ENCODE results near the gene KRT14. TPM values are rescaled to one million over a fixed set of nuclear protein-coding genes. Genes with fewer than 3 reads are reported as not detected.
"Not testable (repeated sequence)": the region's sequence is repeated elsewhere in the genome, so short reads cannot be mapped to it uniquely, and the experiment has no call there.

KRT14 gene
- total RNA-seq, 2 donors from 2014 or later = not detected

DNA sequence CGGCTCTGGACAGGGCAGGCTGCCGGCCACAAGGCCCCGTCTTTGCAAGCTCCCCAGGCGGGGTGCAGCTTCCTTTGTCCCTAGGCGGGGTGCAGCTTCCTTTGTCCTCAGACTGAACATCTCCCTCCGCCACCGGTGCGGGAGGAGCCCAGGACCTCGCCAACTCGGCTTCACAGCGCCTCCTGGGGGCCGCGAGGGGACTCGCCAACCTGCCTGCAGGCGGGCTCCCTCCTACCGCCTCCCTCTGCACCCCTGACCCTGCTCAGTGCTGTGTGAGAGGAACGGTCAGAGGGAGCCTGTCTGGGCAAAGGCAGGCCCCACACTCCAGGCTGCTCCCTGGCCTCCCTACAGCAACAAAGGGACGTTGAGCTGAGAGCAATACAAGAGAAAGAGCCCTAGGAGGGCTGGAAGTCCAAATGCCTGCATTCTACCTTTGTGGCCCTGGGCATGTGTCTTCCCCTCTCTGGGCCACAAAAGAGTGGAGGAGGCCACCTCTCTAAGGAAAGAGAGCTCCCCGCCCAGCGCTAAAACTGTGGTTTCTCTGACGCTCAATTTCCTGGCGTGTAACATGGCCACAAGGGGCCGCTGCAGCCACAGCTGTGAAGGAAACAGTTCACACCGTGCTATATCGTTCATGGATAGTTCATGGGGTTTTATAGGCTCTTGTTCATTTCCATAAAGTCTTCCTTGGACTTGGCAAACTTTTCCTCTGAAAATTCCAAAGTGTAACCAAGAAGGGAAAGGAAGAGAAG is 37.7 kb downstream of the KRT14 start:
- peaks cover 2 to 20% of the 10 kb centered on the region in 2 donors for H3K27me3 Mint-ChIP-seq
- H3K4me3 Mint-ChIP-seq = peak overlapping the region; percentile 47
- no peaks in the 10 kb centered on the region for H3K36me3 Mint-ChIP-seq
- DNase-seq (ENCODE audit: low spot score) (peak; percentile 80), ATAC-seq (peak; percentile 82 to 86)
- H3K9me3 Mint-ChIP-seq = no peaks in the 10 kb centered on the region
- no peak overlapping the region for H3K27ac Mint-ChIP-seq
- H3K4me1 Mint-ChIP-seq (ENCODE audit: low read depth in 2 of 2) = peaks cover 8 to 17% of the 10 kb centered on the region in 2 donors

DNA sequence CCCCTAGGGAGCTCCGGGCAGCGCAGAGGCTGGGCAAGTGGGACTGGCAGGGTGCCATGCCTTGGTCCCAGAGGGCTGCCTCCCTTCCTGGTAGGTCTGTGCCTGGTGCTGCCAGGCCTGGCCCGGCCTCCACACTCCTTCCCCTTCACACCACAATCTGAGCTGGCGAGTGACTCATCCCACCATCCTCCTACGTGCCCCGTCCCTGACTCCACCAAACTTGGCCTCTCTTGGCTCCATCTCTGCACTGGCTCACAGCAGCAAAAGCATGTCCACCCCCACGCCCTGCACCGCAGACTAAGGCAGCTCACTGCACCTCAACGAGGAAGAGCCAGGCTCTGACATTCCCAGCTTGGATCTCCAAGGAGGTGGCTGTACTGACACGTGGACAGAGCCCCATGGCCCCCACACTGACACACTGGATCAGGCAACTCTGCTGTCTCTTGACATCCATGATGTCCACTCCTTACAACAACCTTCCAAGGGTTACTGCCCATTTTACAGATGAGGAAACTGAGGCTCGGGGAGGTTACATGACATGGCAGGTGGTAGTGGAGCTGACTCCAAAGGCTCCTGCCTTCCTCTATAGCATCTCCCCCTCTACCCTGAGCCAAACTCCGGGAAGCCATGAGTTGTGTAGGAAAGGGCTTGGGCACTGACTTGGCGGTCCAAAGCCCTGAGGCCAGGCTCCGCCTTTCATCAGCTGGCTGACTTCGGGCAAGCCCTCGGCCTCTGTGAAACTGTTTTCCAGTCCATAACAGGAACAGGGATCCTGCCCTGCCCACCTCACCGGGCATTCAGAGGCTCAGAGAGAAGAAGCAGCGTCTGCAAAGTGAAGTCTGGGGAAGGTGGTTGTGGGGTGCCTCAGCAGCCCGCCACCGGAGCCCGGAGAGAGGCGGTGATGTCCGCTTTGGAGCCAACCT is 38.5 kb downstream of the KRT14 start:
- peak; percentile 68 for DNase-seq (ENCODE audit: low spot score)
- peak overlapping the region; percentile 47 for H3K4me3 Mint-ChIP-seq
- peak; percentile 74 to 77 for ATAC-seq
- peaks cover 0 to 16% of the 10 kb centered on the region in 2 donors for H3K27me3 Mint-ChIP-seq
- peaks cover 8 to 17% of the 10 kb centered on the region in 2 donors for H3K4me1 Mint-ChIP-seq (ENCODE audit: low read depth in 2 of 2)
- no peak overlapping the region for H3K27ac Mint-ChIP-seq
- no peaks in the 10 kb centered on the region for H3K9me3 Mint-ChIP-seq
- H3K36me3 Mint-ChIP-seq = no peaks in the 10 kb centered on the region

DNA sequence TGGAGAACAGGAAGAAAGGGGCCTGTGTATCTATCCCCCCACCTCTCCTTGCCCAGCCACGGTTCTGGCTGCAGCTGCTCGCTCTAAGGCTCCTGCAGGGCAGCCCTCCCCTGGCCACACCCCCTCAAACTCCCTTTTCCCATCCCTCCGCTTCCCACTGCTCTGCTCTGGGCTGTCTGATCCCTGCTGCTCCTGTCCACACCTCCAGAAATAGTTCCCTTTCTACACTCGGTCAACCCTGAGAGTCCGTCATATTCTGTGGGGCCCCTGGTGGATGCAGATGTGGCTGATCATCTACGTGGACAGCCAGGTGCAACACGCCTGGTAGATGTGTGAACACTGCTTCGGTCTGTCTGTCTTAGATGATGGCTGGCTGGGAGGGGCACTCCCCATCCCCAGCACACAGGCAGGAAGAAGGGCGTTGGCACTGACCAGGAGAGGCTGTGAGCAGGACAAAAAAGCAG is 39.3 kb downstream of the KRT14 start:
- H3K27me3 Mint-ChIP-seq = peaks cover 0 to 14% of the 10 kb centered on the region in 2 donors
- H3K4me1 Mint-ChIP-seq (ENCODE audit: low read depth in 2 of 2) = peaks cover 8 to 14% of the 10 kb centered on the region in 2 donors
- no peak for ATAC-seq
- H3K4me3 Mint-ChIP-seq = no peak overlapping the region
- H3K27ac Mint-ChIP-seq = no peak overlapping the region
- H3K9me3 Mint-ChIP-seq = no peaks in the 10 kb centered on the region
- no peak for DNase-seq (ENCODE audit: low spot score)
- no peaks in the 10 kb centered on the region for H3K36me3 Mint-ChIP-seq

DNA sequence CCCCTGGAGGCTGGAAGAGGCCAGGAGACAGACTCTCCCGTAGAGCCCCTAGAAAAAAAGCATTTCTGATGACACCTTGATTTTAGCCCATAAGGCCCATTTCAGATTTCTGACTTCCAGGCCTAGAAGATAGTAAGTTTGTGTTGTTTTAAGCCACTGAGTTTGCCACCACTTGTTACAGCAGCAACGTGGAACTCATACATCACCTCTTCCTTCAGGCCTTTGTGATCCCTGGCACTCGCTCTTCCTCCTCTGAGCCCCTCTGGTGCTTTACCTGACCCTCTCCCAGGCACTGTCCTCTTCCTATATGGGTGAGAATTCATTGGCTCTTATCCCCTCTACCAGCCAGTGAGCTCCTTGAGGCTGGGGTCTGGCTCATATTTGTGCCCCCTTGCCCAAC is 39.9 kb downstream of the KRT14 start:
- ATAC-seq (no peak), DNase-seq (ENCODE audit: low spot score) (no peak)
- Mint-ChIP-seq H3K36me3 (no peaks in the 10 kb centered on the region), H3K4me3 (no peak overlapping the region), H3K27ac (no peak overlapping the region), H3K27me3 (peaks cover 0 to 14% of the 10 kb centered on the region in 2 donors), H3K9me3 (no peaks in the 10 kb centered on the region), H3K4me1 (ENCODE audit: low read depth in 2 of 2) (peaks cover 8 to 14% of the 10 kb centered on the region in 2 donors)

DNA sequence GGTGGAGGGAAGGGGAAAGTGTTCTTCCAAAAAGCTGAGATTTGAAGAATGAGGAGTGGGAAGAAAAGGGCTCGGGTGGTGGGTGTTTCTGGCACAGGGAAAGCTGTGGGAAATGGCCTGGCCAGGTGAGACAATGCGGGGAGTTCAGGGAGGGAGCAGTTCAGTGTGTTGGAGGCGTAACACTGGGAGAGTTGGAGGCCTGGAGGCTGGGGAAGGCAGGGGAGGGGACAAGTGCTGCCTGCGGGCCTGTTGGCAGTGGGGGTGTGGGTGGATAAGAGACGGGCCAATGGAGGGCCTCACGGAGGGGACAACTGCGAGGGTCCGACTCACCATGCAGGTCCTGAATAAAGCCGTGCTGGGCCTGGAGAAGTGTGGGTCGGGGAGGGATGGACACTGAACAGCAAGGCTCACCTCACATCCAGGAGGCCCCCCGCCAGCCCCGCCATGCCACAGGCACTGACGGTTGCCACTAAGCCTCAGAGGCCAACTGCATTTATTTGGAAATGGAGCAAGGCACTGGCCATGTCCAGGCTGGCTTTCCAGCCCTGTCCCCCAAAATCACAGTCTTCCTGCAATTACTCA is 40.8 kb downstream of the KRT14 start:
- H3K36me3 Mint-ChIP-seq = no peaks in the 10 kb centered on the region
- H3K27me3 Mint-ChIP-seq = peaks cover 0 to 14% of the 10 kb centered on the region in 2 donors
- H3K9me3 Mint-ChIP-seq = no peaks in the 10 kb centered on the region
- peaks cover 8 to 14% of the 10 kb centered on the region in 2 donors for H3K4me1 Mint-ChIP-seq (ENCODE audit: low read depth in 2 of 2)
- H3K27ac Mint-ChIP-seq = no peak overlapping the region
- no peak for ATAC-seq
- no peak for DNase-seq (ENCODE audit: low spot score)
- H3K4me3 Mint-ChIP-seq = no peak overlapping the region

DNA sequence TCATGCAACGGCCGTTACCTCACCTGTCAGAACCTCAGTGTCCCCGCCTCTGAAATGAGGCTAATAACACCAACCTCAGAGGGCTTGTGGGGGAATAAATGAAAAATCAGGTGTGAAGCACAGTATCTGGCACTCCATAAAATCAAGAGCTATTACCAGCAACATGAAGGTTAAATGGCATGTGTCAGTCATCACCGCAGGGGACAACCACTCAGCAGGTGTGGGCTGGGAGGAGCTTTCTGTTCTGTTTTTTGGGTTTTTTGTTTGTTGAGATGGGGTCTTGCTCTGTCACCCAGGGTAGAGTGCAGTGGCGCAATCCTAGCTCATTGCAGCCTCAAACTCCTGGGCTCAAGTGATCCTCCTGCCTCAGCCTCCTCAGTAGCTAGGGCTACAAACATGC is 41.8 kb downstream of the KRT14 start:
- Mint-ChIP-seq H3K36me3 (no peaks in the 10 kb centered on the region), H3K4me1 (ENCODE audit: low read depth in 2 of 2) (peaks cover 8 to 14% of the 10 kb centered on the region in 2 donors), H3K4me3 (no peak overlapping the region), H3K9me3 (no peaks in the 10 kb centered on the region), H3K27ac (no peak overlapping the region), H3K27me3 (peaks cover 0 to 16% of the 10 kb centered on the region in 2 donors)
- no peak for ATAC-seq
- no peak for DNase-seq (ENCODE audit: low spot score)

DNA sequence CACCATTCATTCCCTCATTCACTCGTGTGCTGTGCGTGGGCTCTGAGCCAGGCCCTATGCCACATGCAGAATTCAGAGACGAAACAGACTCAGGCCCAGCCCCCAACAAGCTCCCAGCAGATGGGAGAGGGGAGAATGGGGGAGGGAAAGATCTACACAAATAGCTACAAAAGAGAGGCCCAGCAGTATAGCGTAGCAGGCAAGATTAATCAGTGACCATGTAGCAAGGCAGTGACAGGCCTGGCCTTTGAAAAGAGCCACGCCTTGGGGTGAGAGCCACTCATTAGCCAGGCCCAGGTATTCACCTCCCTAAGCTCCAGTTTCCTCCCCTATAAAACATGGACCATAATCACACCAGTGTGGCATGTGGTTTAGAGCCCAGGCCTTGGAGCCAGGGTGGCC is 42.2 kb downstream of the KRT14 start:
- no peak for DNase-seq (ENCODE audit: low spot score)

DNA sequence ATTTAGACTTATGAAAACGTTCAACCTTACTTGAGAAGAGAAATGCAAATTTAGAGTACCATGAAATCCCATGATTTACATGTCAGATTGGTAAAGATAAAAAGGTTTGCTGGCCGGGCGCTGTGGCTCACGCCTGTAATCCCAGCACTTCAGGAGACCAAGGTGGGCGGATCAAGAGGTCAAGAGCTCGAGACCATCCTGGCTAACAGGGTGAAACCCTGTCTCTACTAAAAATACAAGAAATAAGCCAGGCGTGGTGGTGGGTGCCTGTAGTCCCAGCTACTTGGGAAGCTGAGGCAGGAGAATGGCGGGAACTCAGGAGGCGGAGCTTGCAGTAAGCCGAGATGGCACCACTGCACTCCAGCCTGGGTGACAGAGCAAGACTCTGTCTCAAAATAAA is 43.9 kb downstream of the KRT14 start:
- not testable (repeated sequence) for H3K27ac Mint-ChIP-seq; ATAC-seq; H3K4me1 Mint-ChIP-seq (ENCODE audit: low read depth in 2 of 2)

More for the DNA sequence above, 42.2 kb downstream of the KRT14 start:
- Mint-ChIP-seq H3K27me3 (peaks cover 0 to 16% of the 10 kb centered on the region in 2 donors), H3K4me3 (no peak overlapping the region), H3K9me3 (no peaks in the 10 kb centered on the region), H3K4me1 (ENCODE audit: low read depth in 2 of 2) (peaks cover 7 to 14% of the 10 kb centered on the region in 2 donors), H3K27ac (no peak overlapping the region), H3K36me3 (no peaks in the 10 kb centered on the region)
- ATAC-seq = no peak

DNA sequence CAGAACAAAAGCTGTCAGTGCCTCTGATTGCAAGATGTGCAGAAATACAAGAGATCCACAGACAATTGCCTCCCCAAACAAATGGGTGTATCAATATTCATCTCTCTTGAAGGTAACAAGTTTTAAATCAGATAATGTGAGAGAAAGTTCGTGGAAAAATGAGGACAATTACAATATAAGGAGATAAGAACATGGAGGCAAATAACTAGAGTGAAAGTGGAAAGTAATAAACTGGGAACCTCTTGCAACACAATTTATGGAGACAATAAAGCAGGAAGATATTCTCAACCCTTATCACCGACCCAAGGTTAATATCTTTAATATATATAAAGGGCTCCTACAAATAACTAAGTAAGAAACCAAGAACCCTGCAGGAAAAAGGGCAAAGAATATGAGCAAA is 44.3 kb downstream of the KRT14 start:
- Mint-ChIP-seq H3K9me3 (no peaks in the 10 kb centered on the region), H3K27me3 (peaks cover 0 to 9% of the 10 kb centered on the region in 2 donors), H3K27ac (no peak overlapping the region), H3K4me1 (ENCODE audit: low read depth in 2 of 2) (no peaks in the 10 kb centered on the region), H3K4me3 (no peak overlapping the region), H3K36me3 (no peaks in the 10 kb centered on the region)
- ATAC-seq (no peak), DNase-seq (ENCODE audit: low spot score) (no peak)

More for the DNA sequence above, 43.9 kb downstream of the KRT14 start:
- not testable (repeated sequence) for H3K4me3 Mint-ChIP-seq; DNase-seq (ENCODE audit: low spot score); H3K36me3 Mint-ChIP-seq; H3K9me3 Mint-ChIP-seq
- H3K27me3 Mint-ChIP-seq = peaks cover 0 to 13% of the 10 kb centered on the region in 2 donors

DNA sequence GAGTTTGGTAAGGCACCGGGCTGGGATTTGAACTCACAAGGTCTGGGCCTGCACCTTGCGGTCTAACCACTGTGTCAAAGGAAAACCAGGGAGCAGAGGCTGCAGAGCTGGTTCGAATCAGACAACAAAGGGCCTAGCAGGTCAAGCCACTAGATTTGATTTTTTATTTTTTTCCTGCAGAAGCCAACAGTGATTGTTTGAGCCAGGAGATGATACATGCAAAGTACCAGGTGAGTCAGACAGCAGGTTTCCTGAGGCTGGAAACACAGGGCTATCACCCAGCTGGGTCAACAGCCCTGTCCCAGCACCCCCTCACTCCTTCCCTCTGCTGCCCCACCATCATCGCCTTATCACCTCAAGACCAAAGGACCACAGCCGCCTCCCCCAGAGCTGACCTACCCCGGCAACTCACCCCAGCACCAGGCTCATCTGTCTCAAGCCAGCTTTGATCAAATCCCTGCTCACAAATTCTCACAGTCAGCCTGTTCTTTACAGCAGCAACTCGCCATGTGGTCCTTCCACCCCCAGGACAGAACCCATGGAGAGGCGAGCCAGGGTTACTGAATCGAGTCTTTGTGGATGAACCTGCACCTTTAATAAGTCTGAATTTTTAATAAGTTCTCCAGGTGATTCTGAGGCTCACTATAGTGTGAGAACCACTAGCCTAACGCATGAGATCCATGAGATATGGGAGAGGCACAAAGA is 45.6 kb downstream of the KRT14 start:
- H3K27me3 Mint-ChIP-seq = peaks cover 0 to 16% of the 10 kb centered on the region in 2 donors
- no peaks in the 10 kb centered on the region for H3K36me3 Mint-ChIP-seq
- DNase-seq (ENCODE audit: low spot score) = no peak

DNA sequence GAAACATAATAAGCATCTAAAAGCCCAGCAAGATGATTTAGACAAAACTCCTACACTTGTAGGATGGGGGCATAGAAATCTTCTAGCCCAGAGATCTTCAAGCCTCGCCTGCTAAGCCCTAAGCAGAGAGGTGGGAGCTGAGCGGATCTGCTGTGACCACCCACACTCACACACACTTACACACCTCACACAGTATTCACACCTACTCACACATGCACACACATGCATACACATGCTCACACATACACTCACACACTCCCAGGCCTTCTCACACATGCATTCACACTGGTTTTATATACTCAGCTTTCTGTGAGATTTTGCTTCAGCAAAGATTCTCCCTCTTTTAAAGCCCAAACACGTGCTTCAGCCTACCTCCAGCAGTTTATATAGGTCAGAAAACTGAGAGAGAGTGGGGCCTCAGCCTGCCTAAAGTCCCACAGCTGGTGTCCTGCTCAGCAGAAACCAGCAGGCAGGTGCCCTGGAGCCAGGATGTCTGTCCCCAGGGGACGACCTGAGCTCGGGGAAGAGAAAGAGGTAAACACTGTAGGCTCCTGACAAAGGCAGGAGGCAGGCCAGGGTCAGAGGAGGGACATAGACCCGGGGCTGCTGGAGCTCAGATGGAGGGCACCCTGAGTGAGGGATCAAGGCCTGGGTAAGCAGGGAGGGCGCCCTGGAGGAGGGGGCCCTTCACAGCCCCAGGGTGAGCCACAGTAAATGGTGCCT is 46.6 kb downstream of the KRT14 start:
- H3K4me1 Mint-ChIP-seq (ENCODE audit: low read depth in 2 of 2) = no peaks in the 10 kb centered on the region
- DNase-seq (ENCODE audit: low spot score) = peak; percentile 42
- no peak overlapping the region for H3K4me3 Mint-ChIP-seq
- no peak overlapping the region for H3K27ac Mint-ChIP-seq
- no peak for ATAC-seq
- H3K36me3 Mint-ChIP-seq = no peaks in the 10 kb centered on the region
- peaks cover 0 to 16% of the 10 kb centered on the region in 2 donors for H3K27me3 Mint-ChIP-seq
- H3K9me3 Mint-ChIP-seq = no peaks in the 10 kb centered on the region

More for the DNA sequence above, 45.6 kb downstream of the KRT14 start:
- Mint-ChIP-seq H3K4me1 (ENCODE audit: low read depth in 2 of 2) (no peaks in the 10 kb centered on the region), H3K4me3 (no peak overlapping the region), H3K27ac (no peak overlapping the region), H3K9me3 (no peaks in the 10 kb centered on the region)
- no peak for ATAC-seq

DNA sequence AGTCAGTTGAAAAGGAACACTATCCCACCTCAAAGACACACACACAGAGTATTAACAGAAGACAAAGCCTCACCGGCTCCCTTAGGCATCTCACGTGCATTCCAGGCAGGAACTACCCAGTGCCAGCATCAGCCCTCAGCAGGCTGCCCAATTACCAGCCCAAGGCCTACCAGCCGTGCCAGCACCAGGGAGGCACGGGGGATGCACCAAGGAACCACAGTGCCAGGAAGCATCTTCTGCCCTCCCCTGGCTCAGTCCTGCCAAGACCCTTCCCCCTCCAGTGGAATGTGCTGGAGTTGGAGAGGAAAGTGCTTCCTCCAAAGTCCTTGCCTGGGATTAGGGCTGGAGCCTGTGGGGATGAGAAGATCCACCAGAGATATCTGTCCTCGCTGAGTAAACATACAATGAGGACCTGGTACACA is 47.6 kb downstream of the KRT14 start:
- no peaks in the 10 kb centered on the region for H3K4me1 Mint-ChIP-seq (ENCODE audit: low read depth in 2 of 2)
- no peak for ATAC-seq
- no peaks in the 10 kb centered on the region for H3K9me3 Mint-ChIP-seq
- H3K4me3 Mint-ChIP-seq = no peak overlapping the region
- DNase-seq (ENCODE audit: low spot score) = peak; percentile 56
- peaks cover 0 to 16% of the 10 kb centered on the region in 2 donors for H3K27me3 Mint-ChIP-seq
- H3K27ac Mint-ChIP-seq = no peak overlapping the region
- H3K36me3 Mint-ChIP-seq = no peaks in the 10 kb centered on the region
